Endothelial cell of umbilical vein (primary cell): ENCODE data around the gene UCP3.

ENCODE experiments used
- CTCF ChIP-seq, 2 donors: IDR thresholded peaks; 1 replicate in 1 of 2; 2 replicates in 1 of 2; pipeline ENCODE4 v1.5.1; 2011; ENCODE audit warnings: low read length in 2 of 2, mild to moderate bottlenecking in 2 of 2, moderate library complexity in 2 of 2, control low read depth in 1 of 2, inconsistent platforms in 1 of 2, low read depth in 1 of 2; ENCODE audit not compliant: insufficient read depth in 1 of 2; ENCODE audit errors: extremely low read depth in 1 of 2
- EZH2 ChIP-seq: IDR thresholded peaks from 2 replicates; pipeline ENCODE4 v1.6.1; 2012; ENCODE audit warnings: borderline replicate concordance, low read depth, mild to moderate bottlenecking, moderate library complexity, low read length, inconsistent platforms; ENCODE audit not compliant: severe bottlenecking
- FOS ChIP-seq: IDR thresholded peaks from 2 replicates; pipeline ENCODE4 v1.6.1; 2011; ENCODE audit warnings: mild to moderate bottlenecking, low read length, moderate library complexity, borderline replicate concordance; ENCODE audit not compliant: insufficient read depth
- GATA2 ChIP-seq: IDR thresholded peaks from 2 replicates; pipeline ENCODE4 v1.7.0; 2011; ENCODE audit warnings: low read depth, mild to moderate bottlenecking, moderate library complexity, mixed read lengths, low read length; ENCODE audit not compliant: insufficient read length, insufficient read depth
- JUN ChIP-seq: IDR thresholded peaks from 2 replicates; pipeline ENCODE4 v1.6.1; 2011; ENCODE audit warnings: borderline replicate concordance, low read depth; ENCODE audit not compliant: insufficient read length, insufficient read depth
- MAX ChIP-seq: IDR thresholded peaks from 2 replicates; pipeline ENCODE4 v1.6.1; 2011; ENCODE audit not compliant: insufficient read depth, insufficient read length
- MYC ChIP-seq: IDR thresholded peaks from one replicate; pipeline ENCODE4 v1.6.1; 2011; ENCODE audit warnings: mild to moderate bottlenecking, low read depth, low read length
- POLR2A ChIP-seq: IDR thresholded peaks from 2 replicates; pipeline ENCODE4 v1.6.1; 2012; ENCODE audit warnings: low read depth, mild to moderate bottlenecking, control low read depth, low read length
- POLR2AphosphoS5 ChIP-seq: IDR thresholded peaks from 2 replicates; pipeline ENCODE4 v1.6.1; 2012; ENCODE audit warnings: low read depth, mild to moderate bottlenecking, control low read depth, low read length, moderate library complexity; ENCODE audit not compliant: insufficient read depth

DNA sequence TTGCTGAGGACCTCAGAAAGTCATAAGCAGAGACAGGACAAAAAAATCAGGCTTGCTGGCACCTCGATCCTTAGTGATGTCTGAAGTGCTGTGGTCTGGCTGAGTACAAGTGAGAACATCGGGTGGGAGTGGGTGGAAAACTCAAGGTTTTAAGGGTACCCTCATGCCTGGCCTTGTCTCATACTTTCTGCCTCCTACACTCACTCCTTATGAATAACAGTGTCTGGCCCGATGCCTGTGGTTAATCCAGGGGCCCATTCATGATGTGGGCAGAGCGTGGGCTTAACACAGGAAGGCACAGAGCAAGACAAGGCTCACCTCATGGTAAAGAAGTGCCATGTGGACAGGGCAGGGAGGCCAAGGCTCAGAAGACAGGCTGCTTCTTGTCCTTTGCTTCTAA, 11.0 kb upstream of the UCP3 start:
- TF ChIP-seq EZH2 (no peak), POLR2A (no peak), CTCF (IDR thresholded peaks at IDR 0.05; ENCODE audit: extremely low read depth in 1 of 2, insufficient read depth in 1 of 2, low read depth in 1 of 2, low read length in 2 of 2) (no peak), GATA2 (no peak), MYC (no peak), MAX (no peak), POLR2AphosphoS5 (no peak), JUN (no peak), FOS (no peak)
